Thyroid gland (tissue), 4 donors: ENCODE results near the gene ACOX2.

ENCODE experiments used
- POLR2A ChIP-seq, 2 donors: fragments of 450-650 bp; IDR thresholded peaks; one replicate each; pipeline ENCODE4 v1.6.1; 2017; ENCODE audit warnings: antibody characterized with exemption in 2 of 2, mild to moderate bottlenecking in 2 of 2, moderate library complexity in 1 of 2
- TF ChIP-seq, protein P1 (sequence below), 6 experiments: fragments of 200-600 bp in 3 of 6; fragments of 450-650 bp in 3 of 6; sonication (generic) in 3 of 6; IDR thresholded peaks; one replicate each; pipeline ENCODE4 v1.5.1; 2016 to 2019; ENCODE audit warnings: antibody characterized with exemption in 6 of 6, mild to moderate bottlenecking in 2 of 6, inconsistent platforms in 1 of 6, moderate library complexity in 1 of 6

DNA sequence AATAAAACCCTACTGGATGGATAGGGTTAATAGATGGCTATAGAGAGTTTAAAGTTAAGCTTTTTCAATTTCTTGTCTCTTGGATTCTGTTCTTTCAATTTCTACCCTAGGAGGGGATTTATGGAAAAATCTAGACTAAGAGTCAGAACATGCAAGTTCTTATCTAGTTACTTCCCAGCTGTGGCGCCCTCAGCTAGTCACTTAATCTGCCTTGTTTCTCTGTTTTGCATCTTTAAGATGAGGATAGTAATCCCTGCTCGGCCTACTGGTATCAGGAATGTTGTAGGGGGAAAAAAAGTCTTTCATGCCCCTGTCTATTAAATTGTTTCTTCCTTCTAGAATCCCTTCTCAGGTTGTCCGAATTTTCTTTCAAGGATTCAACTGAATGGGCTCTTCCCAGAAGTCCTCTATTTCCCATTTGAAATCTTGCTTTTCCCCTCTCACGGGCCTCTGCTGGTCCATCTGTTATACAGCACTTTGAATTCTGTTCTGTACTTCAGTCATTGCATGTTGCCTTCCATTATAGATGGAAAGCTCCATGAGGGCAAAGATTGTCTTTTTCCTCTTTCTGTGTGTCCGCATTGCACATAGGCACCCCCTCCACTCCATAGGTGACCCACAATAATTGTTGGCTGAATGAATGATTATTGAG lies 40.7 kb downstream of the ACOX2 start:
- TF ChIP-seq, protein P1, sequence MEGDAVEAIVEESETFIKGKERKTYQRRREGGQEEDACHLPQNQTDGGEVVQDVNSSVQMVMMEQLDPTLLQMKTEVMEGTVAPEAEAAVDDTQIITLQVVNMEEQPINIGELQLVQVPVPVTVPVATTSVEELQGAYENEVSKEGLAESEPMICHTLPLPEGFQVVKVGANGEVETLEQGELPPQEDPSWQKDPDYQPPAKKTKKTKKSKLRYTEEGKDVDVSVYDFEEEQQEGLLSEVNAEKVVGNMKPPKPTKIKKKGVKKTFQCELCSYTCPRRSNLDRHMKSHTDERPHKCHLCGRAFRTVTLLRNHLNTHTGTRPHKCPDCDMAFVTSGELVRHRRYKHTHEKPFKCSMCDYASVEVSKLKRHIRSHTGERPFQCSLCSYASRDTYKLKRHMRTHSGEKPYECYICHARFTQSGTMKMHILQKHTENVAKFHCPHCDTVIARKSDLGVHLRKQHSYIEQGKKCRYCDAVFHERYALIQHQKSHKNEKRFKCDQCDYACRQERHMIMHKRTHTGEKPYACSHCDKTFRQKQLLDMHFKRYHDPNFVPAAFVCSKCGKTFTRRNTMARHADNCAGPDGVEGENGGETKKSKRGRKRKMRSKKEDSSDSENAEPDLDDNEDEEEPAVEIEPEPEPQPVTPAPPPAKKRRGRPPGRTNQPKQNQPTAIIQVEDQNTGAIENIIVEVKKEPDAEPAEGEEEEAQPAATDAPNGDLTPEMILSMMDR (IDR thresholded peaks at IDR 0.05) = no peak
- no peak for TF ChIP-seq POLR2A (IDR thresholded peaks at IDR 0.05)
